Measurements from ENCODE around the gene TKT.
A peak's percentile ranks its signal among the peaks of the same experiment; 100 is the strongest.

The TKT gene

DNA sequence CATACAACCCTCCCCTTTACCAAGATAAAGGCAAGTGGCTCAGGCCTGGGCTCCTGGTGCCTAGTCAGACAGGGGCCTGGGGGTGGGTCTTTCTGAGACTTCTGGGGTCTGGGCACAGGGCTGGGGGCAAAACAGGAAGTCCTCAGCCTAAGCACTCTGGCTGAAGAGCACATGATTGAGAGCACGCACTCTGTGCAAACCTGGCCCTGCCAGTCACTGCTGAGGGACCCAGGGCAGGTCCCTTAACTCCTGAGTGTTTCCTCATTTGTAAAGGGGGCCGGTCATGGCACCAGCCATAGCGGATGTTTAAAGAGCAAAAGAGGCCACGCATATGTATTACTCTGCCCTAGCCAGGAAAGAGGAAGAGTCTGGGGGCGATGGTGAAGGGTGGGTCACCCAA, 16.0 kb downstream of the TKT start:
- DNase-seq (ENCODE audit: low spot score): no peak

DNA sequence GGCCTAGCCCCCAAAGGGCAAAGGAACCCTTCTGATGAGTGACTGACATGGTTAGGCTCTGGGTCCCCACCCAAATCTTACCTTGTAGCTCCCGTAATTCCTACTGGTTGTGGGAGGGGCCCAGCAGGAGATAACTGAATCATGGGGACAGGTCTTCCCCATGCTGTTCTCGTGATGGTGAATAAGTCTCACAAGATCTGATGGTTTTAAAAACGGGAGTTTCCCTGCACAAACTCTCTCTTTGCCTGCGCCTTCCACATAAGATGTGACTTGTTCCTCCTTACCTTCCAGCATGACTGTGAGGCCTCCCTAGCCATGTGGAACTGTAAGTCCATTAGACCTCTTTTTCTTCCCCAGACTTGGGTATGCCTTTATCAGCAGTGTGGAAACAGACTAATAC, 16.9 kb downstream of the TKT start:
- no peak for DNase-seq (ENCODE audit: low spot score)

DNA sequence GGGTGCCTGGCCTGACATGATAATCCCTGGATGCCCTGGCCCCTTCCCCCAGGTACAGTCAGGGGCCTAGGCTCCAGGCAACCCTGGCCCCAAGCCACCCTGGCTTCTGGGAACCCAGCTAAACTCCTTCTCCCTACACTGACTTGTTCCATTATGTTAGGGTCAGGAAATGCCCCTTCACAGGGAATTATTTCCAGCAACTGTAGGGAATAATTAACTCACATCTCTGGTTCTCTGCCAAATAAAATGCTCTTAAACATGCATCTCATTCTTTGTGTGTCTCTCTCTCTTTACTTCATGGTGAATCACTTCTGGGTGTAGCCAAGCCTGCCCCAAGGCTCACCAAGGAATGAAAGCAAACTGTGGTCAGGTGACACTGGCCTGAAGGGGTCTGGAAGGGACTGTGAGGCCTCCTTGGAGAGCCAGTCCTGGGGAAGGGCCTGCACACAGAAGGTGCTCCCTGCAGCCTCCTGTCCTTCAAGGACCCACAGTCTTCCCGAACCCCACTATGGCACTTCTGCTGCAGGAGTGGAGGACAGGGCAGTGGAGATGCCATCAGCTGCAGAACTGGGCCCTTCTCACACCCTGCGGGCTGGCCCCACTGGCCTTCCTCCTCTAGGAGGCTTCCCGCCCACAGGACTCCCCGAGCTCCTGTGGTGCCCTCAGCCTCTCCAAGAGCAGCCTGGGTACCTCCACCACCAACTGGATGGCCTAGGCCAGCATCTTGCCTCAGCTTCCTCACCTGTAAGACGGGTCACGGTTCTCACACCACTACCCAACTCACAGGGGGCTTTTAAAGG, 17.6 kb downstream of the TKT start:
- peak; percentile 95 for DNase-seq (ENCODE audit: low spot score)

DNA sequence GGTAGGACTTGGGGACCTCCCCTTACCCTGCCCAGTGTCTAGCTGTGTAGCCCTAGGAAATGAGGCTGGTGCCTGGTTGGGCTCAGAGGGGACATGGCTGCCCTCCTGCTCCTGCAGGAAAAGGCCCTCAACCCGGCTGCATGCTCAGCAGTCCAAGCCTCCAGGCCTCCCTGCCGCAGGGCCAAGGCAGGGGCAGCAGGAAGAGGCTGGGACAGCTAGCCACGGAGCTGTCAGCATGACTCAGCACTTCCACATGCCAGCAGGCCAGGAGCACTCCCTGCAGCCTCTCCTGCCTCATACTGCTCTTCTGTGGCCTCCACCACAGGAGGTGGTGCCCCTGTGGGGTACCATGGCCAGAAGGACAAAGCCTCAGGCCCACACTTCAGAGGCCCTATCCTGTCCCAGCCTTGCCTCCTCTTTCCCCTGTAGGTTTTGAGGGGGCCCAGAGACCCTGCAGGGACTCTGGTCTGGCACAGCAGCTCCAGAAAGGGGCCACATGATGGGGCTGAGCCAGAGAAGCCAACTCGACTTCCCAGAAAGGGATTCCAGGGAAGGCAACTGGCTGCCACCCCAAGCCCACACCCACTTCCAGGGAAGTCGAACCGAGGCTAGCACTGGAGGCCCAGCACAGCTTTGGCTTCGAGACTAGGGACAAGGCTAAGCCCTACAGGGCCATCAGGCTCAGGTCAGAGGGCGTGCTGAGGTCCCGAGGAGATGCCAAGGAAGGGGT, 19.5 kb downstream of the TKT start:
- DNase-seq (ENCODE audit: low spot score): peak; percentile 95

DNA sequence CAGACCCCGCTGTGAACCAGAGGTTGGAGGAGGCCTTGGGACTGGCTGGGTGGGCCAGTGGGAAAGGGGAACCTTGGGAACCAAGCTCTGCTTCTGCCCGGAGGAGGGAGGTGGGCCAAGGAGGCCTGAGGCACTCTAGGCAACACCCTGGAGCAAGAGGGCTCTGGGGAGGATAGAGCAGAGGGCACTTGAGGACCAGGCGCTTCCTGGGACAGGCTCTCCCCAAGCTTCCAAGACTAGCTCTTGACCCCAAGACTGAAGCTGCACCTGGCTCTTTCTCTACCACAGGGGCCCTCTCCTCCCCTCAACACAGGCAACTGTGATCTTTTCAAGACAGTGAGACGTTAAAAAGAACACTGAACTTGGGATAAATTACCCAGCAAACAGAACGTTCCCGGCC, 20.3 kb downstream of the TKT start:
- DNase-seq (ENCODE audit: low spot score): no peak

DNA sequence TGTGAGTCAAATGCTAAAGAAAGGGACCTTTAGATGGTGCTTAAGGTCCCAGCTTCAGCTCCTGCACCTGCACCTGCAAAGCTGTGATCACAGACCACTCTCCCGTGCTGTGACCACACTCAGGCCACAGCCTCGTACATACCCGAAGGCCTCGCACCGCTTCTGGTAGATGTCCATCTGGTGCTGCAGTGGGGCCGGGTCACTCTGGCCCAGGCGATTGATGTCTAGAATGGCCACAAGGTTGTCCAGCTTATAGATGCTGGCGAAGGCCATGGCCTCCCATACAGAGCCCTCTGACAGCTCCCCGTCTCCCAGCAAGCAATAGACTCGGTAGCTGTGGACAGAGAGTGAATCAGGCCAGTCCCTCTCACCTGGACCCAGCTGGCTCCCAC, 21.0 kb downstream of the TKT start:
- DNase-seq (ENCODE audit: low spot score): no peak

DNA sequence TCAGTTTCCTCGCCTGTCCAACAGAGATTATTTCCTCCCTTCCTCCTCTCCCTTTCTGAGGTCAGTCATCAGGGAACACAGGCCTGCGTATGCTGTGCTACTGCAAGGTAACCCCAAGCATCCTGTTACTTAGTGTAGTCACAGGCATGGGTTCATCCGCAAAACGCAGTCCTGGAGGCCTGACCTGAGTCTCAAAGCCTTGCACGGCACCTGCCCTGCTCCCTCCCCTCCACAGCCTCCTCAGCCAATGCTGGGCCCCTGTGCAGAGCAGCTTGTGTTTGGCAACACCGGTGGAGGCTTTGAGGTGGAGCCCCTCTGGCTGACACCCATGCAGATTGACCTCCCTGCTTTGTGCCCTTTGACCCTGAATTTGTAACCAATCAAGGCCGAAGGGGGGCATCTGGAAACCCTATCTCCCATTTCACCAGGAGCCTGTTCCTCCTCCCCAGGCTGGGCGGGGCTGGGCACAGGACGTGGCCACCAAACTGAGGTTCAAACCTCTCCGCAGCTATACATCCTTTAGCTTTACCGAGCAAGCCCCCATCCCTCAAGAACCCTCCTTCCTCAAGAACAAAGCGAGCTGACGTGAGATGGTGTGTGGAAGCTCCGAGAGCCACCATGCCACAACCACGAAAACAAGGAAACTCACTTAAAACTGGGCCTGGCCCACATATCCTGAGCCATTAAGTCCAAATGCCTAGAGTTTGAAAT, 21.5 kb downstream of the TKT start:
- no peak for DNase-seq (ENCODE audit: low spot score)

DNA sequence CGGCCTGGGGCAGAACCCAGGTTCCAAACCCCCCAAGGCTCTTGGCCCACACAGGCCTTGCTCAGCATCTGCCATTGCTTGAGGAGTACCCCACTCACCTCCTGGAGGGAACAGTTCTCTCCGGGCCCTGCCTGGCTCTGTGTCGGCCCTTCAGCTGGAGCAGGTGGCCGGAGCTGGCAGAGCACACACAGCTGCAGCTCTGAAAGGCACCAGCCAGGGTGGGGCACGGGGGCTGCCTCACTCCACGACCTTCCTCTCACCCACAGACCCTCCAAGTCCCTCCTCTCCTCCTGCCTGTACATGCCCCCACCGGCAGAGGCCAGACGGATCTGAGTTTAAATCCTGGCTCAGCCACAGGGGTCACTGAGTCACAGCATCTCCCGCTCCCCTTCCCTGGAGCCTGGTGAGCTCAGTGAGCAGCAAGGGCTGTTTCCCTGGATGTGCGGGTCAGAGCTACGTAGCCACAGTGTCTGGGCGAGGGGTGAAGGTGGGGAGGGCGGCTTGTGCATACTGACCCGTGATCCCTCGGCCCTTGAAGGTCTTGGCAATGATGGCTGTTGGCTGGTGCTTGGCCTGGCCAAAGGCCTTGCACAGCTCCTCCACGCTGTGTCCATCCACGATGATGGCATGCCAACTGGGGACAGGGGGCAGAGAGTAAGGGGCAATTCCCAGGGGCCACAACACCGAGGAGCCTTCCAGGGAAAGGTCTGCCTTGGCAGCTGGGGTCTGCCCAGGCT, 23.0 kb downstream of the TKT start:
- no peak for DNase-seq (ENCODE audit: low spot score)

DNA sequence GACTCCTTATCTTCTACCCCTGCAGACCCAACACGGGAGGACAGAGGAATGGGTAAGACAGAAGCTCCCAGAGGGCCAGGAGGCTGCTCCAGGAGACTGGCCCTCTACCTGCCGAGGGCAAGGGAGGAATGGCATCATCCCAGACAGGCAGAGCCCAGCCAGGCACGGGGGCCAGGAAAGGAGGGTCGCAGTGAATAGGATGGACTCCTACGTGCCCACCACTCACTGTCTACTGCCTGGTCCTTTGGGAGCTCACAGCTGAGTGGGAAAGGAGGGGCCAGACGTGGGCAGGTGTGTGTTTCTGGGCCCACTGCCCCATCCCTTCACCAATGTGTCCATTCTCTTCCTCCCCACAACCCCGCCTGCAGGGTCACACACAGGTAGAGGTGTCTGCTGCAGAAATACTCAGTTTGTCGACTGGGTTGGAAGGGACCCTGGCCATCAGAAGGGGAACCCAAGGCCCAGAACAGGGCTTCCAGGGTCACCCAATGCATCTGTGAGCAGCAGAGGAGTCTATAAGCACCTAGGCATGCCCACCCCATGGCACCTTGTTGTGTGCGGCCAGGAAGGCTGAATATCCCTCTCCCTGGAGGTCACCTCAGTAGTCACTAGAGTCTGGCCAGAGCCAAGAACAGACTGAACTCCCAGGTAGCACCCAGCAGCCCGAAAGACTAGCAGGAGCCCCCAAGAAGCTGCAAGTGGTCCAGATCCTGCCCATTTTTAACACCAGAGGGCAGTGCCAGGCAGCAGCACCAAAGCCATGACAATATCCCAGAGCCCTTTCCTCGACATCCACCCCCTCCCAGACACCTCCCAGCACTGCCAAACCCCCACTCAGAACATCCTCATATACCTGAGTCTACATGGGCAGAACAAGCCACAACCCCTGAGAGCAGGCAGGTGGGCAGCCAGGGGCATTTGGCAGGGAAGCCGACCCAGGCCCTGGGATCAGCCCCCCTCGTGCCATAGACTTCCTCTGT, 24.0 kb downstream of the TKT start:
- DNase-seq (ENCODE audit: low spot score): no peak

DNA sequence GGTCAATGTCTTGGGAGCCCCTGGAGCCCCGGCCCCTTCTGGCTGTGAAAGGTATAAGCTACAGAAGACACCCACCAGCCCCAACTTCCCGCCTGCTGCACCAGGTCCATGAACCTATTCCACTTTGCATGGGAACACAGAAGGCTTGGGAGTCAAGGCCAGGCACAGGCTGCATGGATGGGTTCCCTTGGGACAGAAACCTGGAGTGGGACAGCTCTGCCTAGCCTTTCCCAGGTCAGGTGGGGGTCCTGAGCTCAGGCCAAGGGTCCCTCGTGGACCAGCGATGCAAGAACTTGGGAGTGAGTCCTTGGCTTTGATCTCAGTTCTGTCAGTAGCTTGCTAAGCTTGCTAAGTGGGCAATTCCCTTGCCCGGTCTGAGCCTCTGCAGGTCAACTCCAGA, 25.0 kb downstream of the TKT start:
- DNase-seq (ENCODE audit: low spot score): no peak

DNA sequence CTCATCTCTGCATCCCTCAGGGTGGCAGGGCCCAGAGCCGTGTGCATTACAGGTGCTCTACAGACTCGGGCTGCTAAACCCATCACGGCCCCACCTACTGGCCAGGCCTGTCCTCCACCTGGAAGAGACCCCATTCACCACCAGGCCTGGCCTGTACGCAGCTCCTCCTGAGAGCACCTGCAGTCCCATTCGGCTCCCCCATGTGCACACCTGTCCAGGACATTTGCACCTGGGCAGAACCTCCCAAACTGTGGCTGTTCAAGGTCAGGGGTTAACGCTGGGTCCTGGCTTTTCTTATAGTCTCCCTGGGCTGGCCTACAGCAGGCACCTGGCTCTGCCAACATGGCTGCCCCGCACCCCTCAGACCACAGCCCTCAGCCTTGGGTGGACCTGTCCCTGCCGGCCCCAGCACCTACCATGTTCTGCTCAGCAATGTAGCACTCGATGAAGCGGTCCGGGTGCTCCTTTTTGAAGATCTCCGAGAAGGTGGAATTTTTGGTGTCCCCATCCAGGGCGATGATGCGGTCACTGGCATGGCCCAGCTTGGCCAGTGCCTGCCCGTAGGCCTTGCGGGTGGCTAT, 25.7 kb downstream of the TKT start:
- no peak for DNase-seq (ENCODE audit: low spot score)

DNA sequence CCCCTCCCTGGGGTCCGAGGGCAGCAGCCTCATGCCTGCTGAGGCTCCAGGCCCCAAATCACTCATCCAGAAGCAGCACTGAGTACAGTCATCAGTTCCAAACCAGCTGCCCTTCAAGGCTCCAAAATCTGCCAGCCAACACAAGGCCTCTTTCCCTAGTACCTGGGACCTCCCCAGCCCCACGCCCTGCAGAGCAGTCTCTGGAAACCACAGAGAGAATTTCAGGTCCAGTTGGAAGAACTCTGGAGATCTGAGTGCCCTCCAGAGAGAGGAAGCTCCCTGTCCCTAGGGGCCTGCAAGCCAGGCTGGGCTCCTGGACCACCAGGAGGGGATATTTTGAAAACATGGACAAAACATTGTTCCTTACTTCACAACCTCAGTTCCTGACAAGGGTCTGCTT, 26.2 kb downstream of the TKT start:
- no peak for DNase-seq (ENCODE audit: low spot score)

DNA sequence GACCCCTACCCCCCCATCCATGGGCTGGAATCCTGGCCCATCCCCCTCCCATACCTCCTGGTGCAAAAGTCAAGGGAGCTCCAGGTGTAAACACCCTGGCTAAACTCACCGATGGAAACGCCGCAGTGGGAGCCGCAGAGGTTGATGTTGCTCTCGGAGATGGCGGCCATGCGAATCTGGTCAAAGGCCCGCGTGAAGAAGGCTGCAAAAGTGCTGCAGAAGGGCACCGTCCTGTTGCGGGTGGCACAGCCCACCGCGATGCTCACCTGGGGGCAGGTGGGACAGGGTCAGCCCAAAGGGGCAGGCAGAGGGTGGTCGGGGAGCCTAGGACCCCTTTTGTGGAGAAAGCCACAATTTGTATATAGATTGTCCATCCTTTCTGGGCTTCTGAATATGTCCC, 26.7 kb downstream of the TKT start:
- no peak for DNase-seq (ENCODE audit: low spot score)

DNA sequence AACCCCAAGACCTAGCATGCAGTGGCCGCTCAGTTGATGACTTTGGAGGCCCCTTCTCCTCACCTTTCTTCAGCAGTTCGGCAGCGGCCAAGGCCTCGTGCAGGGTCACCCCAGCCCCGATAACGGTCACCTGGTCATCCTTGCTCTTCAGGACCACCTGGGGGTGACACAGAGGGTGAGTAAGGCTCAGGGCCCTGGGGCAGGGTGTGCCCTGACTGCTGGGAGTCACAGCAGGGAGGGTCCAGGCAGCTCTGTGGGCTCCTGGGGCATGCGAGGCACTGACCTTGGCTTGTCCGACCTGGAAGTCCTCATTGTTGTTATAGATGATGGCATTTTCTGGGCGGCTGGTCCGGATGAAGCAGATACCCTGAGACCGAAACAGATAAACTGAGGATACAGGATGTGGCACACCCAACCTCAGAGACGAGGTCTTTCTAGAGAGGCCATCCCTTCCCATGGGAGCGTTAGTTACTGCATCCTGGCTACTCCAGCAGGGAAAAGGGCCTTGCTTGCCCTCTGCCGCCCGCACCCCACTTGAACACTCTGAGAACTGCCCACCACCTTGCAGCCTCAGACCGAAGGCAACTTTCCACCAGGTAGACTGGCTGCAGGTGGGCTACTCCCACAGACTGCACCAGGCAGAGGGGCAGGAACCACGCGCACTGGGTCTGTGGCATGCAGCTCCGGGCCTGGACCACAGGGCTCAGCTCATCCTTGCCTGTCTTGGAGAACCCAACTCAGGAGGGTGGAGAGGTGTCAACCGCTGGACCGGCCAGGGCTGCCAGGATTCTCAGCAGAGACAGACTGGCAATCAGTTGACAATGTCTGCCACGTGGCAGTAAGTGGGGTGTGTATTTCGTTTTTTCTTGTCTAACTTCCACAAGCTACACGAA, 27.6 kb downstream of the TKT start:
- DNase-seq (ENCODE audit: low spot score): no peak

DNA sequence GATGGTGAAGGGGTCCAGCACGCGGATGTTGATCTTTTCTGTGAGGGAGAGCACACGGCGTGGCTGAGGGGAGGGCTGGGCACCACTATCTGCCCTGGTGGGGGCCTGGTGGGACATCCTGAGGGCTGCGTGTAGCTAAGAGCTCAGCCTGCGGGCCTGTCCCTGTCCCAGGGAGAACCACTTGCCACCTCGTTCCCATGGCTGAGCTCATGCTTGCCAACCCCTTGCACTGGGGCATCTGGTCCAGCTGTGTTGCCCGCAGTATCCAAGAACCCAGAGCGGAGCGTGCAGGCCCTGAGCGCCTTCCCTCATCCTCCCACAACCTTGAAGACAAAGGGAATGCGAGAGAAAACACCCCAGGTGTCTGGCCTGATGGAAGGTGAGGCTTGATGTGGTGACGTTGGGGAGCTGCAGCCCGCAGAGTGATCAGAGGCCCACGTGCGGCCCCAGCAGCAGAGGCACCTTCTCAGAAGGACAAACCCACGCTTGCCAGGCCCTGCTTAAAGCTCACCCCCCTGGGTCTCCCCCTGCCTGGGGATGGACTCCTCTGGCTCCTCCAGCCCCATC, 28.9 kb downstream of the TKT start:
- DNase-seq (ENCODE audit: low spot score): no peak

DNA sequence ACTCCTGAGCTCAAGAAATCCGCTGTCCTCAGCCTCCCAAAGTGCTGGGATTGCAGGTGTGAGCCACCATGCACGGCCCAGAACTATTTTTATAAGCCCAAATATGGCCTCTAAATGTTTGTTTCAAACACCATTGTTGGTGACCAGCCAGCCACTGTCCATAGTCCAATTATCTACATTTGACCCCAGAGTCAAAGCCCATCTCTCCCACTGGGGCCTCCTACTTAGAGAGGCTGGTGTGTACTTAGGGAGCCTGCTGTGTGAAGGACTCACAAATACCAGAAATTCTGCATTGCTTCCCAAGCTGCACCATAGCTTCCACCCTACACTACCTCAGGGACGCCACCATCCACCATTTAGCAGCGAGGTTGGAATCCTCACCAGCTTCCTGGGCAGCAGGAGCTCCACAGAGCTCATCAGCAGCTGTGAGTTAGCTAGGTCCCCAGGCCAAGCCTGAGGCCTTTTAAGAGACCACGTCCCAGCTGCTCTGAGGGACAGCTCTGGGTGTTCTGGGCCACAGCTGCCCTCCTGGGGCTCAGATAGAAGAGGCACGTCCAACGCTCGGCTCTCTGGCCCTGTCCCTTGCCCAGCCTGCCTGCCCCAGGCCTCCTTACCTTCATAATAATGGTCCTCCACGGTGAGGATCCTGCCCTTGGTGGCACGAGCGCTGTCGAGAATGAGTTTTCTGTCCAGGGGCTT, 29.5 kb downstream of the TKT start:
- no peak for DNase-seq (ENCODE audit: low spot score)

DNA sequence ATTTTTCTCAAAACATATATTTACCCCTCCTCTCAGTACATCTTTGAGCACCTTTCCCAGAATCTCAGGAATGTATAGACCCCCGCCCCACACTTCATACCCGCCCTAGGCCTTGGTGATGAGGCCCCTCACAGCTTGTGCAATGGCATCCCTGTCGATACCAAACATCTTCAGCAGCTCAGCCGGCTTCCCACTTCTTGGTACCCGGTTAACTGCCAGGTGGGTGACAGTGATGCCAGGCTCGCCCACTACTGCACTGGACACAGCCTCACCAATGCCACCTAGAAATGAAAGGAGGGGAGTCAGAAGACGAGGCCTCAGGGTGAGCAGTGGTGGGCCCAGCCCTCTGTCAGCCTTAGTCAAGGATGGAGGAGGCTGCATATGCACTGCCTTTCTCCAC, 30.2 kb downstream of the TKT start:
- DNase-seq (ENCODE audit: low spot score): no peak

DNA sequence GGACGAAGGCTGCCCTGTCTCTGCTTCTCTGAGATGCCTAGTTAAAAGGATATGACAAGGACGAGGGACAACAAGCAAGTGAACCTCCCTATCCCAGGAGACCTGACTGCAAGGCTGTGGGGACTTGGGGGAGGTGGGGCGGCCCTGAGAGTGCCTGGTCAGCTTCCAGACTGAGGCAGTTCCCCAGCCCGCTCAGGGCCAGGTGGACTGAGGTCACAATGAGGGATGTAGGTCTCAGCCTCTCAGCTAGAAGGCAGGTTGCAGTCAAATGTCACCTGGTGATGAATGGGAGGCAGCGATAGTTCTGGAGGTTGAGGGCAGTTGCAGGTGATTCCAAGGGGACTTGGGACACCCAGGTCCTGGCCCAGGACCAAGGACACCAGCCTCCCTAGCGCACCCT, 30.6 kb downstream of the TKT start:
- no peak for DNase-seq (ENCODE audit: low spot score)

DNA sequence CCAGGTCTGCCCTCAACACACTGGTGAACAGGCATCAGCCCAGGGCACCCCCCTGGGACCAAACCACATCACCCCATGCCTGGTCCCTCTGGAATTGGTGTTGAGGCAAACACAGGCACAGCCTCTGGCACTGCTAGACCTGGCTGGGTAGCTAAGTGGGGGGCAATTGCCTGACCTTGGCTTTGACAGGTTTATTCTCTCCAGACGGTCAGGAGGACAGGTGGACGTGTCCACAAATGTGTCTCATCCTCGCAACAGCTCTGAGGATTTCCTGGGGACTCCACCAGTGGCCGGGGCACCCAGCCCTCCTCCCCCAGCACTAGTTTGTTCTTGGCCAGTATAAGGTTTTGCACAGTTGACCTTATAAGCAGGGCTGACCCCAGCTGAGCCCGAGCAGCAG, 31.3 kb downstream of the TKT start:
- no peak for DNase-seq (ENCODE audit: low spot score)

Measured in hepatic stellate cell (primary cell).